Epithelial cell of esophagus (primary cell): ENCODE results near the gene SCN3B.

Source experiments
- DNase-seq: peaks from one replicate; pipeline ENCODE4 v3.0.0; 2010; ENCODE audit warnings: low read depth
- H3K4me3 ChIP-seq: 2 replicates; pipeline ENCODE4 v1.5.1; 2011; ENCODE audit warnings: mild to moderate bottlenecking, low read length, control low read depth
- TF ChIP-seq, protein P1 (sequence below): IDR thresholded peaks from 2 replicates; pipeline ENCODE4 v1.5.1; 2011; ENCODE audit warnings: low read depth, mild to moderate bottlenecking, low read length, control low read depth, inconsistent platforms; ENCODE audit not compliant: insufficient read depth; ENCODE audit errors: missing control alignments

SCN3B gene

GRCh38 chr11:123584737-123585136 lies 69.7 kb downstream of the SCN3B start:
- no peak for DNase-seq
- TF ChIP-seq, protein P1, sequence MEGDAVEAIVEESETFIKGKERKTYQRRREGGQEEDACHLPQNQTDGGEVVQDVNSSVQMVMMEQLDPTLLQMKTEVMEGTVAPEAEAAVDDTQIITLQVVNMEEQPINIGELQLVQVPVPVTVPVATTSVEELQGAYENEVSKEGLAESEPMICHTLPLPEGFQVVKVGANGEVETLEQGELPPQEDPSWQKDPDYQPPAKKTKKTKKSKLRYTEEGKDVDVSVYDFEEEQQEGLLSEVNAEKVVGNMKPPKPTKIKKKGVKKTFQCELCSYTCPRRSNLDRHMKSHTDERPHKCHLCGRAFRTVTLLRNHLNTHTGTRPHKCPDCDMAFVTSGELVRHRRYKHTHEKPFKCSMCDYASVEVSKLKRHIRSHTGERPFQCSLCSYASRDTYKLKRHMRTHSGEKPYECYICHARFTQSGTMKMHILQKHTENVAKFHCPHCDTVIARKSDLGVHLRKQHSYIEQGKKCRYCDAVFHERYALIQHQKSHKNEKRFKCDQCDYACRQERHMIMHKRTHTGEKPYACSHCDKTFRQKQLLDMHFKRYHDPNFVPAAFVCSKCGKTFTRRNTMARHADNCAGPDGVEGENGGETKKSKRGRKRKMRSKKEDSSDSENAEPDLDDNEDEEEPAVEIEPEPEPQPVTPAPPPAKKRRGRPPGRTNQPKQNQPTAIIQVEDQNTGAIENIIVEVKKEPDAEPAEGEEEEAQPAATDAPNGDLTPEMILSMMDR: no peak

GRCh38 chr11:123584186-123584585 lies 70.2 kb downstream of the SCN3B start:
- TF ChIP-seq, protein P1: no peak
- no peak overlapping the region for H3K4me3 ChIP-seq
- DNase-seq: no peak

More at GRCh38 chr11:123584737-123585136, 69.7 kb downstream of the SCN3B start:
- no peak overlapping the region for H3K4me3 ChIP-seq

DNA sequence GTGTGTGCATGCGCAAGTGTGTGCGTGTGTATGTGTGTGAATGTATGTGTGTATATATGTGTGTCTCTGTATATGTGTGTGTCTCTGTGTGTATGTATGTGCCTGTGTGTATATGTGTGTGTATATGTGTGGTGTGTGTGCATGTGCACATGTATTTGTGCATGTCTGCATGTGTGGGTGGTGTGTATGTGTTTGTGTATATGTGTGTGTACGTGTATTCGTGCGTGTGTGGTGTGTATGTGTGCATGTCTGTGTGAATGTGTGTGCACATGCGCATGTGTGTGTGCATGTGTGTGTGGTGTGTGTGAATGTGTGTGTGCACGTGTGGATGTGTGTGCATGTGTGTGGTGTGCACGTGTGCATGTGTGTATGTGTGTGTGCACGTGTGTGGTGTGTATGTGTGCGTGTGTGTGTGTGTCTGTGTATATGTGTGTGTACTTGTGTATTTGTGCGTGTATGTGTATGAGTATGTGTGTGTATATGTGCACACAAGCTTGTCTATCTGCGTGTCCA lies 71.4 kb downstream of the SCN3B start:
- H3K4me3 ChIP-seq: no peak overlapping the region
- TF ChIP-seq, protein P1: no peak
- DNase-seq: no peak

DNA sequence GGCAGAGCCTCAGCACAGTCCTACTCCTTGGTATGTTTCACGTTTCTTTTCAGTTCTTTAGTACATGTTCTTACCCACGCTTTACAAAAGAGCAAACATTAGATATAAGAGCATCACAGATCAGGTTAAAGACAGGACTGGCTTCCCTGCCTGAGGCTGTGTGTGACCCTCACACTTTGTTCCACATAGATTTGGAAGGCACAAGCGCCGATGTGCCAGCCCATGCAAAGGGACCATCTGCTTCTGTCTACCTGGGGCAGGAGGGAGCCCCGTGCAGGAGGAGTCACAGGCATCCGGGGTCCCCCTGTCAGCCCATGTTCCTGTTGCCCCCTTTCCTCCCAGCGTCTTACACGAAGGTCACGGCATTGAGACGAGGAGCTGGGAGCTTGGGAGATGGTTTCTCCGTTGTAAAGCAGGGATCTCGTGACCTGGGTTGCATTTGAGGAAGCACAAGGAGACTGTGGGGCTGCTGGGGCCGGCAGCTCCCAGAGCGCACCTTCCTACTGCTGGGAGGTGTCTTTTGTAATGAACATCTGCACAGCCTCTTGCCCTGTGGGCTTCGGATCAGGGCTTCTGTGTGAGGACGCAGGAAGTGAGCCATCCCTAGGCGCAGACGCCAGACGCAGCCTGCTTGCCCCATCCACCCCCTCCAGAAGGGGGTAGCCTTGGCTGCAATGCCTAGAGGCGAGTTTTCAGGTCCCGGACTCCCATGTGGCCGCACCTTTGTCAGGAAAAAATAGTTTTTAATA lies 72.6 kb downstream of the SCN3B start:
- TF ChIP-seq, protein P1: no peak
- no peak overlapping the region for H3K4me3 ChIP-seq
- DNase-seq: no peak

DNA sequence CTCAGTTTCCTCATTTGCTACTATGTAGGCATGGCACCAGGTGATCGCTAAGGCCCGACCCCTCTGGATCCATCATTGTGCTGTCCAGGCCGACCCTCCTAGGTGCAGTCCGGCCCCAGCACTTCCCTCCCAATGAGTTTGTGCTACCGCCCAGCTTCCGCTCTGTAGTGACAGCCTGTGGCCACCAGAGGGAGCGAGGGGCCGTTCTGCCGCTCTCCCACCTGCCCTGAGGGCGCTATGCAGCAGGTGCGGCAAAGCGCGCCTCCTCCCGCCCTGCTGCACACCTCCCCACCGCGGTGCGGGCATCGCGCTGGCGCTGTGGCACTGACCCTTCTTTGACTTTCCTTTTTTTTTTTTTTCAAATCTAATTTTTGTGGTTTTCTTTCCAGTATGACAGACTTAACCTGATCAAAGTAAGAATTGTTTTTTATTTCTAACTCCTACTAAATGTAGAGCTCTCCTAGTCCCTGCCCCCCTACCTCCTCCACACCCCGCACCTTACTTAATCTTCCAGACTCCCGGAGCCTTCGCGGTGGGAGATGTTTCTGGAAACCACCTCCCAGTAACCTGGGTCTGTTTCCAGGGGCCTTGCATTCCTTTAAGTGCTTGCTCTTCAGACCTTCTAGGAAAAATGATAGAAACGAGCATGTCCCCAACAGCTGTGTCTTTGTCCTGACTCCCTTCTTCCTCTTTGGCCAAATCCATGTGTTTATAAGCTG lies 73.7 kb downstream of the SCN3B start:
- DNase-seq: peak; percentile 80
- TF ChIP-seq, protein P1: peak; percentile 93
- no peak overlapping the region for H3K4me3 ChIP-seq

DNA sequence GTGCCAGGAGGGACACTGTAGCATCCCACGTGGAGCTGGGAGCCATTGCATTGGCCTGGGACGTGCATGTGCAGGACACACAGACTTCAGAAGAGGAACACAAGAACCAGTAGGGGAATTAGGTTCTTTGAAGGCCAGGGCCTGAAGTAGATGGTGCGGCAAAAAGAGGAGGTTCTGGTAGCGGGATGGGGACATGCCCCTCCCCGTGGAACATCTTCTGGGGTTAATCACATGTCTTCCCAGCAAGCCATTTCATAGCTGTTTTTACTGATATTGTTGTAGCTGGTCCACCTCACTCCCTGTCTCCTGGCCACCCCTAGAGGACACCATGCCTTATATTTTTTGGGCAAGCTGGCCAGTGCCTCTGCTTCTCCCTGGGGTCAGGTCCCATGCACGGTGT lies 74.3 kb downstream of the SCN3B start:
- no peak for DNase-seq
- H3K4me3 ChIP-seq: no peak overlapping the region
- TF ChIP-seq, protein P1: no peak

DNA sequence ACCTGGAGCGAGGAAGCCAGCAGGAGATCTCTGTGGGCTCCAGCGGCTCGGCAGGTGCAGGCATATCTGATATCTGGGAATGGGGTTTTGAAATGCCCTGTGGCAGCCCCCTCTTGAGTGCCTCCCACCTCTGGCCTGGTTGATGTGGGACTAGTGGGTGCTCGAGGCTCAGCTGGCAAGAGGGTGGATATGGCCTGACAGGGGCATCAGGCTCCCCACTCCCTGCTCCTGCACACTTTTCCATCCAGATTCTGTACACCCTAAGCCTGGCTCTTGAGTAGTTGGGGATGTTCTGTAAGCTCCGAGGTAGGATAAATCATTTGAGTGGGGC lies 75.0 kb downstream of the SCN3B start:
- no peak for DNase-seq
- TF ChIP-seq, protein P1: no peak
- H3K4me3 ChIP-seq: no peak overlapping the region
